ENCODE results near the gene HPCAL1. TPM values are rescaled to one million over a fixed set of nuclear protein-coding genes. Genes with fewer than 3 reads are reported as not detected.
A peak's percentile ranks its signal among the peaks of the same experiment; 100 is the strongest.

The HPCAL1 gene
- total RNA-seq, 1 donor from 2014 or later = 15.9 TPM

GRCh38 chr2:10357193-10358169 is 54.8 kb downstream of the HPCAL1 start:
- Mint-ChIP-seq H3K4me1 (peaks cover 13% of the 10 kb centered on the region), H3K9me3 (no peaks in the 10 kb centered on the region), H3K27me3 (no peaks in the 10 kb centered on the region), H3K36me3 (ENCODE audit: low read depth) (peaks cover 30% of the 10 kb centered on the region), H3K27ac (no peak overlapping the region), H3K4me3 (no peak overlapping the region)
- DNase-seq = no peak
- ATAC-seq (ENCODE audit: low read depth) = no peak
- TF ChIP-seq CTCF (IDR thresholded peaks at IDR 0.05) = no peak
- ChIA-PET POLR2A (interaction anchor here (0.7 to 0.8 kb wide), 2 partner anchors 91 to 336 kb away, joined by 3 to 4 read pairs; partner anchors contain the start of gene ODC1), CTCF (no interaction called here)
- intact Hi-C loops (cut with micrococcal nuclease) = no loop called here

- ChIA-PET POLR2A (no interaction called here), CTCF (no interaction called here)
- no peak overlapping the region for H3K27ac Mint-ChIP-seq
- H3K27me3 Mint-ChIP-seq = no peaks in the 10 kb centered on the region
- intact Hi-C loops (cut with micrococcal nuclease) = no loop called here
- H3K4me1 Mint-ChIP-seq = peaks cover 10% of the 10 kb centered on the region
- TF ChIP-seq CTCF (IDR thresholded peaks at IDR 0.05) = no peak
- H3K4me3 Mint-ChIP-seq = no peak overlapping the region
- H3K36me3 Mint-ChIP-seq (ENCODE audit: low read depth) = peaks cover 26% of the 10 kb centered on the region
- DNase-seq = no peak
- no peak for ATAC-seq (ENCODE audit: low read depth)
- no peaks in the 10 kb centered on the region for H3K9me3 Mint-ChIP-seq
Measured at GRCh38 chr2:10359246-10359645, 56.5 kb downstream of the HPCAL1 start.

- DNase-seq (no peak), ATAC-seq (ENCODE audit: low read depth) (no peak)
- no peak overlapping the region for H3K4me3 Mint-ChIP-seq
- no peaks in the 10 kb centered on the region for H3K9me3 Mint-ChIP-seq
- POLR2A ChIA-PET = no interaction called here
- TF ChIP-seq CTCF (IDR thresholded peaks at IDR 0.05) = no peak
- CTCF ChIA-PET = no interaction called here
- no peak overlapping the region for H3K27ac Mint-ChIP-seq
- intact Hi-C loops (cut with micrococcal nuclease) = no loop called here
- H3K4me1 Mint-ChIP-seq = peaks cover 11% of the 10 kb centered on the region
- H3K36me3 Mint-ChIP-seq (ENCODE audit: low read depth) = peaks cover 21% of the 10 kb centered on the region
- no peaks in the 10 kb centered on the region for H3K27me3 Mint-ChIP-seq
Measured at GRCh38 chr2:10359731-10360329, 57.1 kb downstream of the HPCAL1 start.

- peaks cover 12% of the 10 kb centered on the region for H3K4me1 Mint-ChIP-seq
- no peak overlapping the region for H3K4me3 Mint-ChIP-seq
- intact Hi-C loops (cut with micrococcal nuclease) = no loop called here
- no peak for DNase-seq
- ChIA-PET CTCF (no interaction called here), POLR2A (no interaction called here)
- ATAC-seq (ENCODE audit: low read depth) = no peak
- H3K36me3 Mint-ChIP-seq (ENCODE audit: low read depth) = peaks cover 20% of the 10 kb centered on the region
- H3K9me3 Mint-ChIP-seq = no peaks in the 10 kb centered on the region
- no peak for TF ChIP-seq CTCF (IDR thresholded peaks at IDR 0.05)
- no peak overlapping the region for H3K27ac Mint-ChIP-seq
- H3K27me3 Mint-ChIP-seq = no peaks in the 10 kb centered on the region
Measured at GRCh38 chr2:10360460-10360849, 57.8 kb downstream of the HPCAL1 start.

- ATAC-seq (ENCODE audit: low read depth) (no peak), DNase-seq (no peak)
- TF ChIP-seq CTCF (IDR thresholded peaks at IDR 0.05) = no peak
- peaks cover 8% of the 10 kb centered on the region for H3K4me1 Mint-ChIP-seq
- no peaks in the 10 kb centered on the region for H3K27me3 Mint-ChIP-seq
- no peak overlapping the region for H3K4me3 Mint-ChIP-seq
- H3K27ac Mint-ChIP-seq = peak overlapping the region; percentile 42
- intact Hi-C loops (cut with micrococcal nuclease) = no loop called here
- CTCF ChIA-PET = interaction anchor here (1.0 kb wide), 1 partner anchor 48 kb away, joined by 3 read pairs; no protein-coding TSS in a partner anchor
- H3K36me3 Mint-ChIP-seq (ENCODE audit: low read depth) = peaks cover 18% of the 10 kb centered on the region
- no peaks in the 10 kb centered on the region for H3K9me3 Mint-ChIP-seq
- POLR2A ChIA-PET = no interaction called here
Measured at GRCh38 chr2:10360850-10361588, 58.3 kb downstream of the HPCAL1 start.

All from activated B cell treated with CpG ODN at 0.5 μM for 24 hours (primary cell).